H1 (cell line): Measurements from ENCODE around the gene ATP2B1. TPM values are rescaled to one million over a fixed set of nuclear protein-coding genes. Genes with fewer than 3 reads are reported as not detected.

Source experiments
- BCL11A ChIP-seq, 2 experiments: IDR thresholded peaks; one replicate each; pipeline ENCODE4 v1.6.1; 2011; ENCODE audit warnings: low read depth in 2 of 2, low read length in 2 of 2, mild to moderate bottlenecking in 2 of 2
- CBX8 ChIP-seq: fragments of 300-800, 300-1000 bp; sonication (generic); IDR thresholded peaks from 2 replicates; pipeline ENCODE4 v1.7.1; 2016; ENCODE audit warnings: low read depth, low read length, borderline replicate concordance
- CHD7 ChIP-seq: fragments of 300-600 bp; sonication (generic); IDR thresholded peaks from 2 replicates; pipeline ENCODE4 v1.7.1; 2012; ENCODE audit warnings: low read length, moderate library complexity, mild to moderate bottlenecking, inconsistent platforms; ENCODE audit not compliant: insufficient replicate concordance
- GABPA ChIP-seq: IDR thresholded peaks from 2 replicates; pipeline ENCODE4 v1.6.1; 2011; ENCODE audit warnings: mild to moderate bottlenecking, low read length, moderate library complexity, borderline replicate concordance; ENCODE audit not compliant: insufficient read depth
- MAX ChIP-seq: IDR thresholded peaks from 2 replicates; pipeline ENCODE4 v1.6.1; 2012; ENCODE audit warnings: inconsistent platforms
- TAF1 ChIP-seq: IDR thresholded peaks from 2 replicates; pipeline ENCODE4 v1.6.1; 2011; ENCODE audit warnings: mild to moderate bottlenecking, low read depth, low read length
- USF2 ChIP-seq: IDR thresholded peaks from 2 replicates; pipeline ENCODE4 v1.6.1; 2011; ENCODE audit warnings: low read length, improper control_type of control experiment
- polyA plus RNA-seq, 7 experiments: library from polyadenylated mRNA; depleted of rRNA in 3 of 7; stranded (reverse) in 5 of 7; unstranded in 2 of 7; fragments of >200 nt in 5 of 7; fragments of 200-250 nt in 2 of 7; gene quantifications; 1 replicate in 5 of 7; 2 replicates in 1 of 7; 4 replicates in 1 of 7; pipeline versions ENCODE4 v1.2.1 to v1.2.3, GENCODE V29; 2011 to 2013; ENCODE audit warnings: missing spikeins in 2 of 7, mixed read lengths in 2 of 7
- total RNA-seq: library from RNA; stranded (reverse); fragmentation: NEBNext Ultra II Directional; extraction: Animal tissue kit (Norgen Biotek cat#: 25700); gene quantifications from 2 replicates; pipeline ENCODE4 v1.2.1, GENCODE V29; 2021

Gene ATP2B1
- total and polyA plus RNA-seq, 2 of the 8 experiments (the other 6 are each of a cell fraction or from before 2014, with no cell fraction given): 4.3 to 32.0 TPM

GRCh38 chr12:89740943-89741342 lies 32.3 kb upstream of the ATP2B1 start (continued):
- no peak for TF ChIP-seq CHD7
- TF ChIP-seq BCL11A (IDR thresholded peaks at IDR 0.05; ENCODE audit: low read depth in 2 of 2, low read length in 2 of 2): no peak
- TF ChIP-seq MAX: no peak
- no peak for TF ChIP-seq TAF1
- TF ChIP-seq GABPA: no peak
- TF ChIP-seq CBX8: no peak
- no peak for TF ChIP-seq USF2
